HuH-7.5 (cell line): Measurements from ENCODE around the gene CDH11.

ENCODE experiments used
- DNase-seq: peaks from one replicate; pipeline ENCODE4 v3.0.0; 2011; ENCODE audit warnings: low spot score

Gene CDH11, protein sequence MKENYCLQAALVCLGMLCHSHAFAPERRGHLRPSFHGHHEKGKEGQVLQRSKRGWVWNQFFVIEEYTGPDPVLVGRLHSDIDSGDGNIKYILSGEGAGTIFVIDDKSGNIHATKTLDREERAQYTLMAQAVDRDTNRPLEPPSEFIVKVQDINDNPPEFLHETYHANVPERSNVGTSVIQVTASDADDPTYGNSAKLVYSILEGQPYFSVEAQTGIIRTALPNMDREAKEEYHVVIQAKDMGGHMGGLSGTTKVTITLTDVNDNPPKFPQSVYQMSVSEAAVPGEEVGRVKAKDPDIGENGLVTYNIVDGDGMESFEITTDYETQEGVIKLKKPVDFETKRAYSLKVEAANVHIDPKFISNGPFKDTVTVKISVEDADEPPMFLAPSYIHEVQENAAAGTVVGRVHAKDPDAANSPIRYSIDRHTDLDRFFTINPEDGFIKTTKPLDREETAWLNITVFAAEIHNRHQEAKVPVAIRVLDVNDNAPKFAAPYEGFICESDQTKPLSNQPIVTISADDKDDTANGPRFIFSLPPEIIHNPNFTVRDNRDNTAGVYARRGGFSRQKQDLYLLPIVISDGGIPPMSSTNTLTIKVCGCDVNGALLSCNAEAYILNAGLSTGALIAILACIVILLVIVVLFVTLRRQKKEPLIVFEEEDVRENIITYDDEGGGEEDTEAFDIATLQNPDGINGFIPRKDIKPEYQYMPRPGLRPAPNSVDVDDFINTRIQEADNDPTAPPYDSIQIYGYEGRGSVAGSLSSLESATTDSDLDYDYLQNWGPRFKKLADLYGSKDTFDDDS

DNA sequence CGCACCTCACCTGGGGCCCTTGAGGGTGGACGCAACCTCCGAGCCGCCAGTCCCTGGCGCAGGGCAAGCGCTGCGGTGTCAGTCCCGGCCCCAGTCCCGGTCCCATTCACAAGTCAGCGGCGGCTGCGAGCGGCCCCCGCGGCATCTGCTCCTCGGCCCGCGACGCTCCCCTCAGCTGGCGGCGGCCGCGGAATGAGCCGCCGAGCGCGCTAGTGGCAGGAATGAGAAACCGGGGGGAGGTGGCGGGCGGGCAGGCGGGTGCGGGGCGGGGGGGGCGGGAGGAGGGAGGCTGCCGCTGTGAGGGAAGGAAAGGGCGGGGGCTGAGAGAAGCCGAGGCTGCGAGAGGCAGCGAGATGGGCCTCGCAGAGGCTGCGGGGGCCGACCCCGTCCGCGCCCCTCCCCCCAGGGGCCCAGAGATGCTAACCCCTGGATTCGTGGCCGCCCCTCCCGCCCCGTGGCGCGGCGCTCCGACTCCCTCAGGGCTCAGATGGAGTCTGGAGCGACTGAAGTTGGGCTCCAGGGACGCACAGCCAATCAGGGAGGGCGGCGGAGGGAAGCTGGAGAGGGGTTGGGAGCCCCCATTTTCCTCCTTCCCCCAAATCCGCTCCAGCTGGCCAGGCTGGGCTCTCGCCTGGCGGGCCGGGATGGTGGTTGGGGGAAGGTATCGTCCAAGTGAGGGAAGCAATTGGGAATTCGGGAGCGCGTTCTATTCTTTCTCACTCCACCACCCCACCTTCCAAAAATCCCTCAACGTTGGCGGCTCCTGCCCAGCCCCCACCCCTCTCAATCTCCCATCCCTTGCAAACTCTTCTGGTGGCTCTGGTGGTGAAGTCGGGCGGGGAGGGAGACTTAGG, at the start of gene CDH11:
CDH11 (minus strand) TSS at position 194 of the 854 bp plus-strand sequence. CDS start 117,194 bp downstream, outside the sequence.
- no peak for DNase-seq

DNA sequence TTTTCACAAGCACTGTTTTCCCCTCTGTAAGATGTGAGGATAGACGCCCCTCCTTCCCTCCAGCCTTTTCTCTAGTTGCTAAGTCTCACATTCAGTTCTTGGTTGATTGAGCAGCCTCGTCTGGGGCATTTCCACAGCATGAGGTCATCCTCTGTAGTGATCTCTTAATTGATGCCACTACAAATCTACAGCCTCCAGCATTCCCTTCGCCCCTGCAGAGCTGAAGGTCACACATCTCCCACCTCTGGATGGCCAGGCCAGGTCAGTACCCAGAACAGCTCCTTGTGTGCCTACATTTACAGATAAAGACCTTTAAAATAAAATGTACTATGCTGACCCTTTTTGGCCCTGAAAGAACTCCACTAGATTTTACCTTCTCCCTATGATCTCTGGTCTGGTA, 32.5 kb upstream of the CDH11 start:
- no peak for DNase-seq

DNA sequence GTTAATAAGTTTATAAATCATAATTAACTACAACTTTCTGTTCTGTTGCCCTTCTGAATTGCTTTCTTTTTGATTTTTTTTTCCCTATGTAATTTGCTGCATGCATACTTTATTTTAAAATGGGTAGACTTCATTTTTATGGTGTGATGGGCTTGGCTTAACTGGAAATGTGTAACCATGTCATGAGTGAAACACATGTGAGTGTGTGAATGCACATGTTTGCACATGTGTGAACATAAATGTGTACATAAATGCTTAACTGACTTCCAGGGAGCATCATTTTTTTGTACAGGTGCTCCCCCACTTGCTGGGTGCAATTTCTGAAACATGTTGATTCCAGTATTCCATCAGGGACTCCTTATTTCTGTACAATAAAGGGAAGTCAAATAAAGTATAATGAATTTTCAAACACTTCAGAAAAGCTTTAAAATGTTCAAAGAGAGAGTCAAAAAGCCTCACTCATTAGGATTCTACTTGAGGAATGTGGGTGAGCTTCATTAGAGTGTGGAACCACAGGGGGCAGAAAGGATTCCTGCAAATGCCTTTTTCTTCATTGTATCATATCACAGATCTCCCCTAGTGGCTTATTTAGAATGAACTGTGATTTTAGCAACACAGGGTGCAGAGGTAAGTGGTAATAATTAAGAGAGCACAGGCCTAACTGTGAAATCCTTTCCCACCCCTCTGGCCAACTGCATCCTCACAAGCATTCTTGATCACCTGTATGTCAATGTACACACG, 31.7 kb upstream of the CDH11 start:
- no peak for DNase-seq

DNA sequence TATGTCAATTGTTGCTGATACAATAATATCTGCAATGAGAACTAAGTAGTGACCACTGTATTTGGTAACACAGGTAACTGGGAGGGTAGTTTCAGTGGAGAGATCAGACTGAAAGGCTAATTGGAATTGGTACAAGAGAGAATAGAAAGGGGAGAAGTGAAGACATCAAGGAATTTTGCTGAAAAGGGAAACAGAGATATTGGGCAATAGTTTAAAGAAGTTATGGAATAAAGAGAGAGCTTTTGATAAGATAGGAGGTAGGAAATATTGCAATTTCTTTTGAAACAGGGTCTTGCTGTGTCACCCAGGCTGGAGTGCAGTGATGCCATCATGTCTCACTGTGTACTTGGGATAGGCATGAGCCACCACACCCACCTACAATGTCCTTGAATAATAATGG, 26.9 kb upstream of the CDH11 start:
- no peak for DNase-seq

DNA sequence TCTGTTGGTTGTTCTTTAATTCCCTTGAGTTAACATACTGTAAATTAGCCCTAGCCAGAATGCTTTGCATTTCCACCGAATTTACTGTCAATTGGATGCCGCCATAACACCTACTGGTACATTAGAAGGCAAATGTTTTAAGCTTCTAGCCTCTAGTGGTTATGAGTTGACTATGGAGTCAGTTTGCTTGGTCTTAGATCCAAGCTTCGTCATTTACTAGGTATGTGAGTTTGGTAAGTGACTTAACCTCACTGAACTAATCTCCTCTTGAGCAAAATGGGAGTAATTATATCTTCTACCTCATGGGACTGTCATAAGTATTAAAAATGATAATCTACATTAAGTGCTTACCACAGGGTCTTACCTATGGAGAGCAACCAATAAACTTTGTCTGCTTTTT, 20.4 kb upstream of the CDH11 start:
- DNase-seq = no peak

DNA sequence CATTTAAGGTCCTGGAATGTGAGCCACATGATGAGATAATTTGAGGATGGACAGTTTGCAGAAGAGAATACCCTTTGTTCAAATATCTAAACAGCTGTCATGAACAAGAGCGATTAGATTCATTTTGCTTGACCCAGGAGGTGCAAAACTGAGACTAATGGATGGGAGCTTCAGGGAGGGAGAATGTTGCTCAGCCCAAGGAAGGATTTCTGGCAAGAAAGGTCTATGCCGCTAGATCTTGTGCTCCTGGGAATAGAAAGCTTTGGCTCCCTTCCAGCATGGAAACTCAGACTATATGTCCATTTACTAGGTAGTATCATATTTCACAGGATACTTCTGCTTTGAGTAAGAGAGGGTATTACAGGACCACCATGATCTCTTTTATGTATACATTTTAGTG, 14.8 kb upstream of the CDH11 start:
- DNase-seq = no peak

DNA sequence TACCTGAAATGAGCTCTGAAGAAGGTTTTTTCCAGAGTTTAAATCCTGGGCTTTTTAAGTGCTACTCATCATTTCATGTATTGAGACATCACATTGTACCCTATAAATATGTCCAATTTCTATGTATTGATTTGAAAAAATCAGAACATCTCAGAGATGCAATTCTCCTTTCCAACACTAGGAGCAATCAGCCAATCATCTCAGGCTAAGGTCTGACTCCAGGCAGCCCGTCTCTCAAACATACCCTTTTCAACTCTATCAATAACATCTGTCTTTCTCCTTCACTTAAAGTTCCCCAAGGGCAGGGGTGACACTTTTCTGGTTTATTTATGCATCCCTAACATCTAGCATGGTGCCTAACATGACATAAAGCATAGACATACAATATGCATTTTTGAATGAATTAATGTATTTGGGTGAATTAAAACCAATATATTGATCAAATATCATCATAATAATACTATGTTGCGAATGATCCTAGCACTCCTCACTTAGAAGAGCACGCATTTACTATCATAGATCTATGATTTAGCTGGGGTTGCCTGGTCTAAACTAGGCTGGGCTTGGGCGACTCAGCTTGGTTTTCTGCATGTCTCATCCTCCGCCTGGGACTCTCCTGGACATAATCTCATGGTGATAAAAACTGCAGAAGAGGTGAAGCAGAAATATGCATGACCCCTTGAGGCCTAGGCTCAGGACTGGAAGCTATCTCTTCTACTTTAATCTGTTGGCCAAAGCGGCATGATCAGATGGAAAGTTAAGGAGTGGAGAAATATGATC, 5.2 kb upstream of the CDH11 start:
- DNase-seq = no peak

DNA sequence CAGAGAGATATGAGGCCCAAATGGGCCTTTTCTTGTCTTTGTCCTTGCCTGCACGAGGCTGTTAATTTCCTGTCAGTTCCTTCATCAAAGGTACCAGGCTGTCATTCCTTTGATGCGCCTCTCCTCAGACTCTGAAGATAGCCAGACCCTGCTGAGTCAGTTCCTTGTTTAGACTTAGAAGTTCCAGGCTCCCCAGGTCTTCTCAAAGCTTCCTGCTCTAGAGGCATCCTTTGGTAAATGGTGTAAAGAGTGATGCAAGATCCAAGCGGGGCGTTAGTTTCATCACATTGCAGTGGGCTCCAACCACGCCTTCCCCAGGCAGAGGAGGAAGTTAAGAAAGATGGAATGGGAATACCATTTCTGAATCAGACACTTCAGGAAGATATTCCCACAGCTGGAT, 4.0 kb upstream of the CDH11 start:
- no peak for DNase-seq

DNA sequence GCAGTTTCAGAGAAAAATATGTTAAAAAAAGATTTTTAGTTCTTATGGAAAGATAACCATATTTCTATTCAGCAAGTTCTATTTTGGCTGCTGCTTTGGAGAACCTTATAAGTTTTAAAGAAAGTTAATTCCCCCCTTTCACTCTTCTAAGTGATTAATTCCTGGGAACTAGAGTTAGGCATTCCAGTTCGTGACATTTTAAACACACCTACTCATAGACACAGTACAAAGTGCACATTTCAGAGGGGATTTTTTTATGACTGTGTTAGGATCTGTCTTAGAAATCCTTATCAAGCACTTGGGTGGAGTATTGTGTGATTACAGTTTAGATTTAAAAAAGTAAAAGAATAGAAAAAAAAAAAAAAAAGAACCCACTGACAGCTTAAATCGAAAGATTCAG, 3.5 kb upstream of the CDH11 start:
- DNase-seq = no peak

DNA sequence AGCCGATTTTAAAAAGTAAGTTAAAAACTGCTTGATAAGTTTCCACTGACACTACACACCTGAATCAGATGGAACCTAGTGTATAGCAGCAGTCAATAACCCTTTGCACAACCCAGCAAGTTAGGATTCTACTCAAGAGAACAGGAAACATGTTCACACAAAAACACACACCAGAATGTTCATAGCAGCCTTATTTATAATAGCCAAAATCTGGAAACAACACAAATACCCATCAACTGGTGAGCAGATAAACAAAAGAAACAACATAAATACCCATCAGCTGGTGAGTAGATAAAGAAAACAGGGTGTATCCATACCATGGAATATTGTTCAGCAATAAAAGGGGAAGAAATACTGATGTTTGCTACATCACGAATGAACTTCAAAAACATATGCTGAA, 2.7 kb upstream of the CDH11 start:
- no peak for DNase-seq

DNA sequence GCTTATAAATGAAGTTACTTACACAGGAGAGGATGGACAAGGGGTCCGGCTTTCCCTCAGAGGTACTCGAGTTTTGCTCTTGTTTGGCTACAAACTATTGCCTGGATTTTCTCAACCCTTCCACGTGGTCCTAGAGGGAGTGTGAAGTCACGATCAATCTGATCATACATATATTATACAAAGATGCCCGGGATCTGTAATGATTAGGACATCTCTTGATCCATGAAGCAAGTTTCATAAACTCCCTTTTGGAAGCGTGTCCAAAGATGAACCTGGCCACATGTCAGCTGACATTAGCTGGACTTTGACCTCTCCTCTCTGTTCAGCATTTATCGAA, 2.3 kb upstream of the CDH11 start:
- no peak for DNase-seq

DNA sequence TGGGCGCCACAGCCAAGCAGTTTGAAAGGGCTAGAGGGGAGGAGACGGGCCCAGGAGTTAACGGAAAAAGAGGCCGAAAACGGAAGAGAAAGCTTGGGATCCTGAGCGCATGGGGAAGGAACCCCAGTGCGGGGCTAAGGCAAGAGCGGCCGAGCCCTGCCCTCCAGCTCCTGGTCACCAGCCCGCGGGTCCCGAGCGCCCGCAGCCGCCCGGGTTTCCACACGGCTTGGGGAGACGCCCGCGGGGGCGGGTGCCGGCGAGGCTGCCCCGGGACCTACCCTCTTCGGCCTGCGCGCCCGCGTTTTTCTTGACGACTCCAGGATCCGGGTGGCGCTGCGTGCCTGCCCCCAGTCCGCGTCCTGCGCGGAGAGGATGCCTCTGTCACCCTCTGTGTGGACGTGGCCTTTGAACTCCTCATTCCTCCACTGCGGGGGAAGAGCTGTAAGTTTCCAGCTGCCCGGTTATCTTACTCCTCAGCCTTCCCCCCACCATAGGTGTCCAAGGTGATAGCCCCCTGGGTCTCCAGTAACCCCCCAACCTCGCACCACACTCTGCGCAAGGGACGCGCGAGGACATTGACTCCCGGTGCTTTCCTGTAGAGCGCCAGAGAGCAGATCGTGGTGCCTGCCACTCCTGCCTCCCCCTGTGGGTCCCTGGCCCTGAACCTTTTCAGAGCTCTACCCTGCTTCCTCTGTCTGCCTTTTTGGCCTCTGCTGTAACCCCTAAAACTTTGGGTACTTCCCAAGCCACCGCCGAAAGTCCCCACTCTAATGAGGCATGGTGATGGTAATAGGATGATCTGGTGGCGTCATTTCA, 1.7 kb upstream of the CDH11 start:
- DNase-seq = no peak

DNA sequence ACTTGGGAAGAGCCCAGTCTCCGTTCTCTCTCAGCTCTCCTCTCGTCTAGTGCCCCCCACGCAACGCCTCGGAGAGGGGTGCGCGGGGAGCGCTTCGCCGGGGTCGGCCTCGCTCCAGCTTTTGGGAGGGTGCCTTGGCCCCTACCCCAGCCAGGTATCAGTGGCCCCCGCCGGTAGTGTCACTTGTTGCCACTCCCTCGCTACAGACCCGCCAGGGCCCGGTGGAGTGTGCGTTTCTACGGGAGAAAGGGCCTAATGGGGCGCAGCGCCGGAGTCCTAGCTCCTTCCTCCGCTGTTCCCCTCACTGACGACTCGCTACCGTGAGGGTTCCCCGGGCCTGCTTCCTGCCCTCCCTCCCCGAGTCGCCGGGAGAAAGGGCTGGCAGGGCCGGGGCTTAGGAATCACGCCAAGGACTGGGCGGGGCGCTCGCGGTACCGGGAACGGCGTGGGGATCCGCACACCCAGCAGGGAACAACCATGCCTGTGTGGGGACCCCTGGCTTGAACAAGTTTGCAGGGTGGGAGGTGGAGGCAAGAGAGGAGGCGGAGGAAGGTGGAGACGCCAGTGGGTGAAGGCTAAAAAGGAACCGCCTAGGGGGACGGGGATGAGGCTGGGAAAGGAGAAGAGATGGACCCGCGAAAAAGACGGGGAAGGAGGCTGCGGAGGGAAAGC, 997 bp upstream of the CDH11 start:
- DNase-seq = no peak

DNA sequence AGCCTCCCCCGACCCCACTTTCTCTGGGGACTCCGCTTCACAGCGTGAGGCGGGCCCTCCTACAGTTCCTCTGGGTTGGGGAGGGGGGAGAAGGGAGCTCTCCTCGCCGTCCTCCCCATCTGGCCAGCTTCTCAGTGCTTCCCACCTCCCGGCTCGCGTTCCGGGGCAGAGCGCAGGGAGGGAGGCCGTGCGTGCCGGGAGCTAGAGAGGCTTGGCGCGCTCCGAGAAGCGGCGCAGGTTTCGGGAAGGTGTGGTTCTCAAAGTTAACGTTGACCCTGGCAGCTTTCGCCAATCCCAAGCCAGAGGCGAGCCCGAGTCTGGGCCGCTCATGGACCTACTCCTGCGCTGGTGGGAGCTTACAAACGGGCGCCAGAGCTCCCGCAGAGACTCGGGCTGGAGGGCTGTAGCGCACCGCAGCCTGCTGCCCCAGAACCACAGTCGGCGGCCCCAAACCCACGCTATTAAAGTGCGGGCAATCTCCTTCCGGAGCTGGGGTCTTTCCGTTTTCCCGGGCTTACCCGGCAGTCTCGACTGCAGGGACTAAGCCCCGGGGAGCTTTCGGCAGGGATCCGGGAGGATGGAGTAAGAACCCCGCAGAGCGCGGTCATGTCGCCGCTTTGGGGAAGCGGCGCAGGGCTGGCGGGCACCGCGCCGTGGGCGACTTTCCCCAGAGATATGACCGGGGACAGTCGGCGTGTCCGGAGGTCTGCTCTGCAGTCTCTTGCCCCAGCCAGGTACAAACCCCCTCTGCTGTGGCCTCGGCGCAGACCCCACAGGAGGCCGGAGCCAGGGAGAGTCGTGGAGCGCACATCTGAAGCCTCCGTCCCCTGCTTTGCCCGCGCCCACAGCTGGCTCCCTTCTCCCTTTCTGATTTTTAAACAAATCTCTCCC, 787 bp downstream of the CDH11 start:
- no peak for DNase-seq

DNA sequence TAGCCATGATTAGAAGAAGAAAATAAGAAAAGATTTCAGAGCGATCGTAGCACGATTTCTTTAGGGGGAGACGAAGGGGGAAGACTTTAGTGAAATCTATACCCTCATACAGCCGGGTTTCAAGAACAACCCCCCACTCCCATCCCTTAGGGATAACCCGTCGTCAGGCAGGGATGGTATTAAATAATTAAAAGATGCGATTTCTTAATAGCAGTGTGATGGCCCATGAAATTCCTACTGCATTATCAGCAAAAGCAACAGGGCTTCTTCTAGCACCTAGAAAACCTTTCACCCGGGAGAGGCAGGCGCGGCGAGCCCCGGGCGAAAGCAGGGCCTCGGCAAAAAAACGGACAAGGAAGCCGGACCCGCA, 1.4 kb downstream of the CDH11 start:
- no peak for DNase-seq

DNA sequence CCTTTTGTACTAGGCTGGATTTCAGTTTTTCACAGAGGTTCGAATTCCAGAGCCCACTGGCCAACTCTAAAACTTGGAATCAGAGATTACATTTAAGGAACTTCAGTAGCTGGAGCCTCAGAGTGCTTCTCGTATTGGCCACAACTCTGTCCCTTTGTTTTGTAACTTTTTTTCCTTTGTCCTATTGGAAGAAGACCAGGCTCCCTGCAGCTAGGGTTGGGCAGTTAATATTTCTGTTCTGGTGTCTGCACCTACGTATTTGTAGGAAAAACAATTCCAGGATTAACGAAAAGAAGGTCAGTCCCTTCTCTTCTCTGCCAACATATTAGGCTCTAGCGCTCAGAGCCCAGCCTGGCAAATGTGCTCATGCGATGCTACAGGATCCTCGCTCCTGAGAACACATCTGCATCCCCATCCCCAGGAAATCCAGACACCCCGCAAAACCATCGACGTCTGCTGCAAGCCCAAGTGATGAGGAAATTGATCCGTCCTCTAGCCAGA, 1.9 kb downstream of the CDH11 start:
- no peak for DNase-seq

DNA sequence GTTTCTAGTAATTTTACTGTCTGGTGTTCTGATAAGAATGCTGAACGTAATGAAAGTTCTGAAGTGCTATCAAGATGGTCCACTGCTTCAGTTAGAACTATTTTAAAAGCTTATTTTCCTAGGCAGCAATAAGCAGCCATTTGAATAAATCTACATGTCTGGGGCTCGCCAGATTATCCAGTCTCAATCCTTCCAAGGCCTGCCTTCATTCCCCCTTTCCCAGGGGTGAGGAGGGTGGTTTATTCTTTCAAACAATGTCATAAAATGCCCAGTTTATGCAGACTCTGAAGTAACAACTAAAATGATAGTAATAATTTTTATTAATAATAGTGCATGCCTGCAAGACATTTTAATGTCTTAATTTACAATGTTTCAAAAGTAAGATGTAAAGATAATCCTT, 2.4 kb downstream of the CDH11 start:
- DNase-seq = no peak

DNA sequence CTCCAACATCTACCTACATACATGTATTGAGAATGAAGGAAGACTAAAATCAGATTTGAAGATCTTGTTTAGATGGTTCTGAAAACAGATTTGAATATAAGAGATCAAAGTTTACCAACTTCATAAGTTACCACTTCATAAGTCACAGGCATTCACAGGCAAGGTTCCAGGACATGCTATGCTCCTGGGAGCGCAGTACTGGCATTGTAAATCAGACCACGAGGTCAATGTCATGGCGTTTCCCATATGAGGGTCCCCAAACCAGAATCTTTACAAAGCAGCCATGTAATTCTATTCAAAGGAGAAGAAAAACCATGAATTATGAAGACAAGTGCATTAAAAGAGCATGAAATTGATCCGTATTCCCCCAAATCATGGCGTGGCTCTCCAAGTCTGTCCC, 3.0 kb downstream of the CDH11 start:
- no peak for DNase-seq
